GM12875 (cell line): ENCODE results near the gene MYL2.

ENCODE experiments used
- H3K4me3 ChIP-seq: one replicate; pipeline ENCODE4 v1.5.1; 2011; ENCODE audit warnings: low read depth, low read length, control low read depth
- CTCF ChIP-seq: IDR thresholded peaks from 2 replicates; pipeline ENCODE4 v1.5.1; 2011; ENCODE audit warnings: low read depth, mild to moderate bottlenecking, control low read depth, inconsistent platforms, low read length, moderate library complexity, borderline replicate concordance; ENCODE audit not compliant: insufficient read depth

MYL2 gene

GRCh38 chr12:110929818-110930217 lies 9.4 kb upstream of the MYL2 start:
- H3K4me3 ChIP-seq, result no peak overlapping the region
- TF ChIP-seq CTCF, result no peak

- TF ChIP-seq CTCF, result no peak
- H3K4me3 ChIP-seq, result no peak overlapping the region
These were observed 8.3 kb upstream of the MYL2 start for GRCh38 chr12:110928700-110929099.

- TF ChIP-seq CTCF, result no peak
- H3K4me3 ChIP-seq, result no peak overlapping the region
These were observed 7.2 kb upstream of the MYL2 start for GRCh38 chr12:110927546-110927945.

- H3K4me3 ChIP-seq, result no peak overlapping the region
- no peak for TF ChIP-seq CTCF
These were observed 3.4 kb upstream of the MYL2 start for GRCh38 chr12:110923692-110924334.

- TF ChIP-seq CTCF, result no peak
These were observed 2.8 kb upstream of the MYL2 start for GRCh38 chr12:110923192-110923591.

GRCh38 chr12:110922652-110923051 lies 2.3 kb upstream of the MYL2 start:
- H3K4me3 ChIP-seq, result no peak overlapping the region
- no peak for TF ChIP-seq CTCF

More at GRCh38 chr12:110923192-110923591, 2.8 kb upstream of the MYL2 start:
- H3K4me3 ChIP-seq, result no peak overlapping the region

- no peak overlapping the region for H3K4me3 ChIP-seq
- TF ChIP-seq CTCF, result no peak
These were observed 883 bp upstream of the MYL2 start for GRCh38 chr12:110921262-110921661.
